ENCODE results near the gene ZSCAN20. TPM values are rescaled to one million over a fixed set of nuclear protein-coding genes. Genes with fewer than 3 reads are reported as not detected.

Gene ZSCAN20
- total RNA-seq, result 8.3 TPM

GRCh38 chr1:33472269-33472980 lies at the start of gene ZSCAN20:
ZSCAN20 (plus strand) TSS chr1:33472645; CDS start chr1:33479289, 6,644 bp downstream.

GRCh38 chr1:33430692-33431593 lies 41.5 kb upstream of the ZSCAN20 start, which contains the start of gene PHC2:
PHC2 (minus strand) TSS chr1:33431095; CDS start chr1:33375539, 55,556 bp downstream.

Other genes starting within 250 kb of the ZSCAN20 start
- 17.5 TPM for gene ZNF362, start 216.2 kb upstream of the ZSCAN20 start, total RNA-seq
- not detected for gene A3GALT2, start 151.5 kb upstream of the ZSCAN20 start, total RNA-seq
- 38.5 TPM for gene PHC2, start 41.5 kb upstream of the ZSCAN20 start, total RNA-seq